Stomach (tissue), 9 donors: ENCODE results near the gene CCNH. TPM values are rescaled to one million over a fixed set of nuclear protein-coding genes. Genes with fewer than 3 reads are reported as not detected.

ENCODE experiments used
- DNase-seq, 2 donors: peaks; one replicate each; pipeline versions ENCODE4 v3.0.0 to v3.0.0-alpha.2; 2013 to 2019
- H3K27ac ChIP-seq, 5 donors: fragments of 200-600 bp in 4 of 5; sonication (generic) in 4 of 5; one replicate each; pipeline ENCODE4 v1.5.1; 2013 to 2019; ENCODE audit warnings: mild to moderate bottlenecking in 1 of 5, moderate library complexity in 1 of 5
- H3K27me3 ChIP-seq, 3 donors: fragments of 200-600 bp; sonication (generic); one replicate each; pipeline ENCODE4 v1.5.1; 2017 to 2019; ENCODE audit warnings: mixed run types in 1 of 3
- H3K36me3 ChIP-seq, 4 donors: fragments of 200-600 bp; sonication (generic); 1 replicate in 3 of 4; 2 replicates in 1 of 4; pipeline ENCODE4 v1.5.1; 2016 to 2019
- H3K4me1 ChIP-seq, 4 donors: fragments of 200-600 bp; sonication (generic); one replicate each; pipeline ENCODE4 v1.5.1; 2016 to 2019
- H3K4me3 ChIP-seq, 4 donors: fragments of 200-600 bp; sonication (generic) in 3 of 4; one replicate each; pipeline ENCODE4 v1.5.1; 2016 to 2019; ENCODE audit warnings: mild to moderate bottlenecking in 1 of 4
- H3K9me3 ChIP-seq, 4 donors: fragments of 200-600 bp; sonication (generic); one replicate each; pipeline ENCODE4 v1.5.1; 2016 to 2019
- CTCF ChIP-seq, 7 experiments: fragments of 450-650 bp in 4 of 7; fragments of 200-600 bp in 3 of 7; sonication (generic) in 3 of 7; IDR thresholded peaks; one replicate each; pipeline ENCODE4 v1.5.1; 2016 to 2019; ENCODE audit warnings: antibody characterized with exemption in 7 of 7, control low read depth in 2 of 7, mild to moderate bottlenecking in 1 of 7
- EP300 ChIP-seq: sonication (generic); formaldehyde crosslinking; IDR thresholded peaks from one replicate; pipeline ENCODE4 v1.6.1; 2017; ENCODE audit warnings: antibody characterized with exemption
- POLR2A ChIP-seq, 4 donors: fragments of 450-650 bp; IDR thresholded peaks; one replicate each; pipeline ENCODE4 v1.6.1; 2016; ENCODE audit warnings: antibody characterized with exemption in 4 of 4, control low read depth in 2 of 4, mild to moderate bottlenecking in 1 of 4, moderate library complexity in 1 of 4
- POLR2AphosphoS5 ChIP-seq, 3 donors: sonication (generic); formaldehyde crosslinking; IDR thresholded peaks; one replicate each; pipeline ENCODE4 v1.6.1; 2016; ENCODE audit warnings: antibody characterized with exemption in 3 of 3
- WGBS, 5 donors: extraction: QIAGEN DNeasy Blood & Tissue Kit in 3 of 5; methylation state at CpG; one replicate each; pipeline versions ENCODE4 v1.1.5 to v1.1.7; 2013 to 2018; 5-methylcytosine and 5-hydroxymethylcytosine counted together
- intact Hi-C: fragments of 100-400 bp; cut with DNase I; formaldehyde crosslinking; loops from one replicate; pipeline ENCODE4 v1.15.1; 2023; ENCODE audit warnings: low total_unique reads
- polyA plus RNA-seq, 3 donors: library from polyadenylated mRNA; stranded (reverse); fragments of 200-250 nt; gene quantifications; one replicate each; pipeline ENCODE4 v1.2.3, GENCODE V29; 2013
- total RNA-seq, 5 donors: library from RNA; depleted of rRNA; stranded (reverse); fragments of >200 nt; gene quantifications; one replicate each; pipeline versions ENCODE4 v1.1.0 to v1.2.3, GENCODE V29; 2014 to 2016
- donor health status: healthy with polysubstance abuse.
- donor health status: Bipolar disorder and iron deficiency.
- donor health status: healthy.

Gene CCNH
- total and polyA plus RNA-seq, 8 donors: 30.4 to 219 (median 103) TPM

- H3K4me1 ChIP-seq: no peaks in the 10 kb centered on the region
- DNase-seq: no peak
- no peak overlapping the region for H3K27ac ChIP-seq
- no peaks in the 10 kb centered on the region for H3K36me3 ChIP-seq
- no peaks in the 10 kb centered on the region for H3K27me3 ChIP-seq
- intact Hi-C loops: no loop called here
- no peak overlapping the region for H3K4me3 ChIP-seq
- TF ChIP-seq EP300 (no peak), CTCF (IDR thresholded peaks at IDR 0.05) (no peak)
- no peaks in the 10 kb centered on the region for H3K9me3 ChIP-seq
Observed at GRCh38 chr5:87452837-87453236, 40.1 kb upstream of the CCNH start.

GRCh38 chr5:87442419-87442818, 29.7 kb upstream of the CCNH start:
- Histone ChIP-seq H3K9me3 (peaks cover 0 to 4% (median 0%) of the 10 kb centered on the region in 4 donors), H3K4me3 (no peak overlapping the region), H3K27ac (no peak overlapping the region), H3K27me3 (no peaks in the 10 kb centered on the region), H3K36me3 (no peaks in the 10 kb centered on the region), H3K4me1 (no peaks in the 10 kb centered on the region)
- intact Hi-C loops: no loop called here
- TF ChIP-seq POLR2AphosphoS5 (IDR thresholded peaks at IDR 0.05) (no peak), EP300 (no peak), CTCF (IDR thresholded peaks at IDR 0.05) (no peak), POLR2A (IDR thresholded peaks at IDR 0.05) (no peak)
- WGBS, 5 donors: 60 to 85% (median 74%) methylated on average over 1 of the region's 1 CpG
- no peak for DNase-seq

GRCh38 chr5:87438231-87438630, 25.5 kb upstream of the CCNH start:
- WGBS, 5 donors: 74 to 83% (median 77%) methylated on average over 2 of the region's 2 CpGs
- TF ChIP-seq CTCF (IDR thresholded peaks at IDR 0.05): no peak
- no peak overlapping the region for H3K4me3 ChIP-seq
- intact Hi-C loops: no loop called here
- H3K27ac ChIP-seq: no peak overlapping the region
- DNase-seq: no peak
- H3K36me3 ChIP-seq: no peaks in the 10 kb centered on the region
- H3K4me1 ChIP-seq: no peaks in the 10 kb centered on the region
- H3K9me3 ChIP-seq: peaks cover 0 to 4% (median 0%) of the 10 kb centered on the region in 4 donors
- no peaks in the 10 kb centered on the region for H3K27me3 ChIP-seq

- H3K4me1 ChIP-seq: no peaks in the 10 kb centered on the region
- peaks cover 0 to 4% (median 0%) of the 10 kb centered on the region in 4 donors for H3K9me3 ChIP-seq
- 83 to 89% (median 86%) methylated on average over 1 of the region's 1 CpG for WGBS, 5 donors
- DNase-seq: no peak
- intact Hi-C loops: no loop called here
- TF ChIP-seq EP300: no peak
- TF ChIP-seq POLR2A (IDR thresholded peaks at IDR 0.05): no peak
- TF ChIP-seq CTCF (IDR thresholded peaks at IDR 0.05): no peak
- no peak for TF ChIP-seq POLR2AphosphoS5 (IDR thresholded peaks at IDR 0.05)
- no peaks in the 10 kb centered on the region for H3K27me3 ChIP-seq
- no peaks in the 10 kb centered on the region for H3K36me3 ChIP-seq
- H3K4me3 ChIP-seq: no peak overlapping the region
- H3K27ac ChIP-seq: no peak overlapping the region
Observed at GRCh38 chr5:87437724-87438123, 25.0 kb upstream of the CCNH start.
